Measurements from ENCODE around the gene PACS2.

The PACS2 gene

GRCh38 chr14:105332350-105332874 lies 17.9 kb downstream of the PACS2 start:
- TF ChIP-seq POLR2AphosphoS5 (IDR thresholded peaks at IDR 0.05; ENCODE audit: low read depth) (no peak), SPI1 (IDR thresholded peaks at IDR 0.05; ENCODE audit: borderline replicate concordance, low read depth) (no peak), REST (IDR thresholded peaks at IDR 0.05; ENCODE audit: insufficient replicate concordance, low read depth) (no peak), GABPA (IDR thresholded peaks at IDR 0.05; ENCODE audit: low read depth) (no peak), CTCF (IDR thresholded peaks at IDR 0.05; ENCODE audit: insufficient read depth, low read length) (no peak)
- Histone ChIP-seq H3K4me3 (replicated peaks; ENCODE audit: insufficient read depth, low read length) (no peak overlapping the region), H3K27me3 (ENCODE audit: insufficient read depth, poor library complexity, severe bottlenecking) (no peaks in the 10 kb centered on the region), H3K27ac (replicated peaks) (no peak overlapping the region)
- DNase-seq (ENCODE audit: low read depth in 1 of 2, low spot score in 1 of 2) = no peak

- Histone ChIP-seq H3K27me3 (ENCODE audit: insufficient read depth, poor library complexity, severe bottlenecking) (no peaks in the 10 kb centered on the region), H3K27ac (replicated peaks) (no peak overlapping the region), H3K4me3 (replicated peaks; ENCODE audit: insufficient read depth, low read length) (no peak overlapping the region)
- DNase-seq (ENCODE audit: low read depth in 1 of 2, low spot score in 1 of 2) = no peak
- TF ChIP-seq POLR2AphosphoS5 (IDR thresholded peaks at IDR 0.05; ENCODE audit: low read depth) = no peak
- TF ChIP-seq GABPA (IDR thresholded peaks at IDR 0.05; ENCODE audit: low read depth) = no peak
- no peak for TF ChIP-seq SPI1 (IDR thresholded peaks at IDR 0.05; ENCODE audit: borderline replicate concordance, low read depth)
- no peak for TF ChIP-seq CTCF (IDR thresholded peaks at IDR 0.05; ENCODE audit: insufficient read depth, low read length)
These were observed 18.5 kb downstream of the PACS2 start for GRCh38 chr14:105333020-105333490.

GRCh38 chr14:105333613-105334364 lies 19.2 kb downstream of the PACS2 start:
- TF ChIP-seq GABPA (IDR thresholded peaks at IDR 0.05; ENCODE audit: low read depth) (no peak), REST (IDR thresholded peaks at IDR 0.05; ENCODE audit: insufficient replicate concordance, low read depth) (no peak), SPI1 (IDR thresholded peaks at IDR 0.05; ENCODE audit: borderline replicate concordance, low read depth) (no peak), POLR2AphosphoS5 (IDR thresholded peaks at IDR 0.05; ENCODE audit: low read depth) (no peak), CTCF (IDR thresholded peaks at IDR 0.05; ENCODE audit: insufficient read depth, low read length) (no peak)
- Histone ChIP-seq H3K4me3 (replicated peaks; ENCODE audit: insufficient read depth, low read length) (no peak overlapping the region), H3K27me3 (ENCODE audit: insufficient read depth, poor library complexity, severe bottlenecking) (no peaks in the 10 kb centered on the region), H3K27ac (replicated peaks) (no peak overlapping the region)
- no peak for DNase-seq (ENCODE audit: low read depth in 1 of 2, low spot score in 1 of 2)

Data from HL-60 (cell line).